ENCODE results near the gene WARS2.

Gene WARS2

GRCh38 chr1:119011116-119011515 lies 129.3 kb downstream of the WARS2 start:
- no peak for DNase-seq

GRCh38 chr1:119010201-119010600 lies 130.3 kb downstream of the WARS2 start:
- DNase-seq: no peak

DNA sequence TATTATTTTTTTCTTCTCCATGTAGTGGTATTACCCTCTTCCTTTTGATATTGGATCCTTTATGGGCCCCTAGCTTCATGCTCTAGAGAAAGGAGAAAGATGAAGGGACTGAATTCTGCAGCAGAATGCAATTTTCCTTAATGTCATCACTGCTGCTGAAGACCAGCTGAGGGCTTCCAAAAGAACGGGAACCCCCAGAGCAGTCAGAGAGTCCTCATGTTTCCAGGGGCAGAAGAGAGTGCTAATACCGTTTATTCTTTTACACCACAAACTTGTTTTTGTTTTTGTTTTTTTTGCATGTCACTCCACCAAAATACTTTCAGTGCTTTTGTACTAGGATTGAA lies 131.2 kb downstream of the WARS2 start:
- DNase-seq: no peak

GRCh38 chr1:119008483-119009311 lies 131.8 kb downstream of the WARS2 start:
- peak; percentile 54 to 56 (median 55) for DNase-seq

DNA sequence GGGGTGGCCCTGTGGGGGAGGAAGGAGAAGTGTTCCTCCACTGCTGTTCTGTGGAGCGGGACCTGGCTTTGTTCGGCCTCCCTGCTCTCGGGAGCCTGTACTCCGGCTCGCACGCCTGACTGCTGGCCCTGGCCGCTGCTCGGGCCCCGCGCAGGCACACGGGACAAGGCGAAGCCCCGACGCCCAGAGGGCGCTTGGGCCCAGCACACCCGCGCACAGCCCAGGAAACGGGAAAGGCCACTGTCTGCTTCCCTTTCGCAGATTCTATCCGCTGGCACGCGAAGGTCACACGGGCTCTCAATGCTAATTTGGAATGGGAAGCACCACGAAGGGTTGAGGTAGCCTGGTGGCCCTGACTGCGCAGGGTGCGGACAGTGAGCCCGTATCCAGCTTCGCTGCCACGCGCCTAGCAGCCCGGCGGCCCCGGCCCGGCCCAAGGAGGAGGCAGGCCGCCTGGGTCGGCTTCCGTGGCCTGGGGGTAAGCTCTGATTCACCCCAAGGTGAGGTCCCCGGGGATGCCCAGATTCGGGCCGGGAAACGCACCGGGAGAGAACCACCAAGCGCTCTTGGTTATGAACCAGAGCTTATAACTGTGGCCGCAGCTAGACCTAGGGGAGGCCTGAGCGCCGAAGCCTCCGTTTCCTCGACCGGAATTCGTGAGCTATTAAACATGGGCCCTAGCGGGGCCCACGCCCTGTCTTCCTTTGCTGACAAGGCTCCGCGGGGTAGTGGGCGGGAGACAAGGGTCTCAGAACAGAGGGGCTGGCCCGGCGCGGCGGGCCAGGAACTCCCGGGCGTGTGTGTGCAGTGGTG lies 132.6 kb downstream of the WARS2 start:
- DNase-seq: peak; percentile 37 to 57 (median 47)

DNA sequence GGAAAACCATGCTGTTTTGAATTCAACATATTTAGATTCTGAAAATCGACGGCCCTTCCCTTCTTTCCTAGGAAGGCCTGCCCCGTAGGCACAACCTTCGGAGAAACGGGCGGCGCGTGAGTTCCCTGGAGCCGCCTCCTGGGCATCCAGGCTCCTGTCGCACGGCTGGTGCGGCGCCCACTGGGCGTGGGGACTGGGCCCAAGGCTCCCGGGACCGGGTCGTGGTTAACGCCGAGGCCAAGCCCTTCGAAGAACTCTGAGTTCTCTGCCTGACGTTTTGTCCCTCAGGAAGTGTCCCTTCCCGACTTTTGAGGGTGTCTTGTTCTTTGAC lies 133.1 kb downstream of the WARS2 start:
- no peak for DNase-seq

DNA sequence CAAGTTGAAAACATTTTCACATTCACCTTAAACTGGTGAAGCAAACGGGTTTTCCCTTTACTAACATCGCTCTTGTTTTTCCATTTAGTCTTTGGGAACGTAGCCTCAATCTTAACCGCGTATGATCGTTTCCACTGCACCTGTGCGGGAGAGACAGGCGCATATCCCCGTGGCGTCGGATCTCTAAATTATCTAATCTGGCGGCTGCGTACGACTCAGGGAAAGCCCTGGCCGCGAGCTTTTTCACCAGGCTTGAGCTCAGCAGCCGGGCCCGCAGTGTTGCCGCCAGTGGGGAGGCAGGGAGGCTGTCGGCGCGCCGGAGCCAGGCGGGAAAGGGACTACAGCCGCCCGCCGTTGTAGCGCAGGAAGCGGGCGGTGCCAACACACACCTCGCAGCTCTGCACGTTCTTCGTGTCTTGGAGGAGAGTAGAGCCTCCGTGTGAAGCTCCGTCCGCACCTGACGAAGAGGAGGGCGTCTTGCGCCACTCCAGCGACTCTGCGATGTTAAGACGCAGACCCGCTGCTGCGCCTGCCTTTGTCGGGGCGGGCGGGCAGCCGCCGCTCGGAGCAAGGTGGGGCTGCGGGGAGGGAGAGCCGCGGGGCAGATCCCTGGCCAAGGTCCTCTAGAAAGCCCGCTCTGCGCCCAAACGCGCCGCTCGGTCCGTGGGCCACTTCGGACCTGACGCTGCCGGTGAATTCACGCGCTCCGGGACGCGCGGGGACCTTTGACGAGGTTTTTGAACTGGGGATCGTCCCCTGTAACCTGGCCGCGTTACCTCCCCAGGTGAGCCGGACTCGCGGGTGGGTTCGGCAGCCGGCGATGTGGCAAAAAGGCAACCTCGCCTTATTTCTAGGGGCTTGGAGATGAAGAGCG lies 133.8 kb downstream of the WARS2 start:
- no peak for DNase-seq

GRCh38 chr1:119005724-119006405 lies 134.6 kb downstream of the WARS2 start:
- DNase-seq: no peak

- no peak for DNase-seq
Observed at GRCh38 chr1:119004781-119005180, 135.7 kb downstream of the WARS2 start.

DNA sequence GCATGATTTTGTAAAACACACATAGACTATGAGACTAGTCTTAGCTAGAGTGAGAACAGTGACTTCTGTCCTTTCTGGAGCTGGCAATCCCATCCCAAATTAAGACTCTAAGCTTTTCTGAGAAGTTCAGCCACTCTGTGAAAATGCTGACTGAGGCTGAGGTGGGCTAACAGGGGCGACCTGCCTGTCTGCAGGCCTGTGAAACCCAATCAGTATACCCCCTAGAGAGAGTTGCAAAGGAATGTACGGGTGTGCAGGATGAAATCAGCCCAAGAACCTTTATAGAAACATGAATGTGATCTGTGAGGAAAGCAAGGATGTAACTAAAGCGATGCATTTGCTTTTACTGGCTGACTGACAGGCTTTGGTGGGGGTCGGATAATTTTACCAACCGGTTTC lies 136.3 kb downstream of the WARS2 start:
- DNase-seq: no peak

DNA sequence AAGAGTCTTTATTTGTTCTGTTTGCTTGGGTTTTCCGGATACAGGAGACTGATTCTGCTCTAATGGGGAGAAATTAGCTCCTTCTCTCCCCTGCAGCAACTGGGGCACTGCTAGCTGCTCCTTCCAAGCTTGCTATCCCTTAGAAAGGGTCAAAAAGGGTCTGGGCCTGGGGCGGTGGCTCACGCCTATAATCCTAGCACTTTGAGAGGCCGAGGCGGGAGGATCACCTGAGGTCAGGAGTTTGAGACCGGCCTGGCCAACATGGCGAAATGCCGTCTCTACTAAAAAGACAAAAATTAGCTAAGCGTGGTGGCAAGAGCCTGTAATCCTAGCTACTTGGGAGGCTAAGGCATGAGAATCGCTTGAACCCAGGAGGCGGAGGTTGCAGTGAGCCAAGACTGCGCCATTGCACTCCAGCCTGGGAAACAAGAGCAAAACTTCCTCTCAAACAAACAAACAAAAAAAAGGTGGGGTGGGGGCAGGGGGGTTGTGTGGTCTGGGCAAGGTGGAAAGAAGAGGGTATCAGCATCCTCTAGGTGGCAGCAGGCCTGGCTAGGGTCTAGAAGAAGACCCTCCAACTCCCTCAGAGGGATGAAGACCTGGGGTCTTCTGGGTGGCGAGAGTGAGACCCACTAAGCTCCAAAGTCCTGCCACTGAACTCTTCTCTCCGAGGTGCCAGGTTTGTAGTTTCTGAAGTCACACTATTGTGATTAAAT lies 136.9 kb downstream of the WARS2 start:
- no peak for DNase-seq

GRCh38 chr1:119002028-119002686 lies 138.3 kb downstream of the WARS2 start:
- peak; percentile 68 to 78 (median 74) for DNase-seq

GRCh38 chr1:119001181-119002027 lies 139.0 kb downstream of the WARS2 start:
- DNase-seq: no peak

GRCh38 chr1:119000371-119001180 lies 139.9 kb downstream of the WARS2 start:
- DNase-seq: peak; percentile 61 to 79 (median 66)

DNA sequence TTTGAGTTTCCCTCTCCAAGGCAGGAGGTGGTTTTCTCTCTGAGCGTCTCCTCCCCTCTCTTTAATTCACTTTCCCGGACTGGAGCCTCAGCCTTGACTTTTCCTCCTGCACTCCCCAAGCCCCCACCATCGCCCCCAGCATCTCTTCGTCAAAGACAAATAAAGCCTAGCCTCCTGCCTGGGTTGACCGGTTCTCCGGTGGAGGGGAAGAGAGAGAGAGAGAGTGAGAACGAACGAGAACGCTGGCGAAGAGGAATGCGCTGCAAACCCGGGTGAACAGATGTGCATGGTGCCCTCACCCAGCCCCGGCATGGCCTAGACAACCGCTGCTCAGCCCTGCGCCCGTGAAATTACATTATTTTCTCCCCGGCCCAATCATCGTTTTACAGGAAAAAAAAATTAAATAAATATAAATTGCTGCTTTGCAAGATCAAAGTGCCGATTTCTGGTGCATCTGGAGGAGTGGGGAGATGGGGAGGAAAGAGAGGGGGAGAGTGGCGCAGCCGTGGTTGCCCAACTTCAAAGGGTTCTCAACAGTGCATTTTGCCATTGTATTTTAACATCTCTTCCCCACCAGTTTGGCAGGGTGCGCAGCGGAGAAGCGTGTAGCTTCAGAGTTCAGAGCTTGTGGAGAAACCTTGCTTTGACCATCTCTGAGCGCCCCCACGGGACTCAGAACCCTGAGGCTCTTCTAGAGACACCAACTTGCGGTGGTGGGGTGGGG lies 140.9 kb downstream of the WARS2 start:
- DNase-seq: no peak

DNA sequence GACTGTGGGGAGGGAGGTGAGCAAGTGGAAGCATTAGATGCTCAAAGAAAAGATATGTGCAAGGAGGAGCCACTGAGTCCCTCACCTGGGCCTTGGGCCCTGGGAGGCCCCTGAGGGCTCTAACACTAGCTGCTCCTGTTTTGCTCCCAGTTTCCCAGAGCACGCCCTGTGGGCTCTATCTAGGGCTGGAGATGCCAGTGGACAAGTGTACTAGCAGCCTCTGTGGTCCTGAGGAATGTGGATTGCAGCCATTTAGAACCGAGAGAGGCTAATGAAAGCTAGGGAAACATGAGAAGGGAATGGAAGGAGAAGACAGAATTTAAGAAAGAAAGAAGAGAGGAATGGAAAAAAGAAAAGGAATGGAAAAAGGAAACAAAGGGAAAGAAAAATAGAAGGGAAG lies 142.3 kb downstream of the WARS2 start:
- DNase-seq: no peak

DNA sequence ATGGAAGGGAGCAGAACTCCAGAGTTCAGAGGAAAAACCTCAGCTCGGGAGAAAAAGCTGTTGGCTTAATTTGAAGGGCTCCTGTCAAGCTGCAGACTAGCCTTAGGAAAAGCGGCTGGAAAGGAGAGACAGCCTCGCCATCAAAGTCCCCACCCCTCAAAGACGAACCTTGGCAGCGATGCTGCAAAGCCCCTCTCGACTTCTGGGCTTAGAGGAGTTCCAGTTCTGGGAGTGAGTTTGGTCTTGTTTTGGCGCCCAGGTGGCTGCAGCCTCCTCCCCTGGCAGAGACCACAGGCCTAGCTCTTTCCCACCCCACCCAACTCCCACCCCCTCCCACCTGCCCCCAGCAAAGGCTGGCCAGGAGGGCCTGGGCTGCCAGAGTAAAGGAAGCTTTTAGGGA lies 143.2 kb downstream of the WARS2 start:
- no peak for DNase-seq

DNA sequence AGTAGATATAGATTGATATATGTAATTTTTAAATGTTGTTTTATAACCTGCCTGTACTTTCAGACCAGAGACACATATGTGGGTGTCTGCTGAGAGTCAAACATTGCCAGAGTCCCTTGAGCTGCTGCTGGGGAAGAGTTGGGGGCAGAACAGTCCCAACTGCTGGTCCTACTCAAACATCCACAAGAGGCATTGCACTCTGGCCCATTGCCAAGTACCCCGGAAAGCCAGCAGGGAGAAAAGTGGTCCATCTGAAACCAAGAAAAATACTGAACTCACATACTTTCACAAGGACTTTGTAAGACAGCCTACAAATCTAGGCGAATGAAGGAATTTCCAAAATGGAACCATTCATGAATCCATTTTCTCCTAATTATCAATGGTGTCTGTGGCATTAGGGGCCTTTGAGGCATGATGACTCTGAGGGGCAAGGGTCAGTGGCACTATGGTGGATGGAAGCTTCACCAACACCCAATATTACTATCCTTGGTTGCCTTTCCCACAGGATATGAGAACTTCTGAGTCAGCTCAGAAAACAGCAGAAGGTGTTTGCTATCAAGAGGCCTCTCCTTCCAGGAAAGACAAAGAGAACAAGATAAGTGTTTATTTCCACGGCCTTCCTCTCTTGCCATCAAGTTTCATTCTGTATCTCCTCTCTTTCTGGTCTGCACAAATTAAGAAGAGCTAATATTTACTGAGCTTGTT lies 145.0 kb downstream of the WARS2 start:
- no peak for DNase-seq

Data from suppressor macrophage treated with lipopolysaccharide for 1 hour (primary cell).